HG03175 (cell line): ENCODE results near the gene LOXHD1.

Experiments
- ATAC-seq: cut with Tn5 transposase; IDR thresholded peaks from one replicate; pipeline ENCODE4 v1.9.1; 2021; ENCODE audit warnings: mild to moderate bottlenecking, moderate library complexity; ENCODE audit not compliant: unreplicated experiment

Gene LOXHD1

GRCh38 chr18:46575851-46576250 is 81.2 kb downstream of the LOXHD1 start:
- ATAC-seq = no peak

DNA sequence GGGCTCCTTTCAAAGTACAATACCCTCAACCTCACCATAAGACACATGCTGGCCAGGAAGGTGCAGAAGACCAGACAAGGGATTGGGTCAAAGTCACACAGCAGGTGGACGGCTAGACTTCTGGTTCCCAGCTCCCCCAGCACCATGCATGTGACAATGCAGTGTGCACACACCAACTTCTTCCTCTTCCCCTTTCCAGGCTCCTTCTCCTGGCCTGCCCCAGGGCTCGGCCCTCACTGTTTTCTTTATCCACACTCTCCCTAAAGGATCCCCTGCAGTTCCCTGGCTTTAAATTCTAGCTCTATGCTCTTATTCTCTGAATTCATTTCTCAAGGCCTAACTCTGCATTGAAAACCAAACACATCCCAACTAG is 82.3 kb downstream of the LOXHD1 start:
- ATAC-seq = no peak

DNA sequence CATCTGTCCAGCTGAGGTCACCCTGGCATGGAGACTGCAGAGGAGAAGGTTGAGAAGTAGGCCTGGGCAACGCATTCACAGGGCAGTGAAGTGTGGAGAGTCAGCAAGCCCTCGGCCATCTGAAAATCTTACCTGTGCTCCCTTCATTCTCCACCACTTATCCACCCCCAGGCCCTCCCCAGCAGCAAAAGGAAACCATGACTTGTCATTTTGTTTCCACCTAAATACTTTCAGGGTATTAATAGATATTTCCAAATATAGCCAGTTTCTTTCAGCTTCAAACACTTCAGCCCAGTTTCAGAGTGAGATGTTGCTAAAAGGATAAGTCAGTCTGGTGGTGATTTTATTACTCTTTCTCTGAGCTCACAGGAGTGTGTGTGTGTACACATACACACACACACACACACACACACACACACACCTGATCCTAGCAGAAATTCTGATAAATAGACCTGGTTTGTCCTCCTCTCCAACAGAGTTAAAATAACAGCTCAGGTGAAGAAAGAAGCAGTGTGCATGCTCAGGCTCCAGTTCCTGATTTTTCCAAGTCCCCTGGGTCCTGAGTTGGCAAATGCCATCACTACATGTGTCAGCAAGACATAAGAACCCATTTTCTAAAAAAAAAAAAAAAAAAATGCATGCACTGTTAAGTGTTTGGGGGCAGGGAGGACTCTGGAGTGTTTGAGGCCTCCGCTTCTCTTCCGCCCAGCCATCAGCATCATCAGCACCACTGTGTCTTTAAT is 82.8 kb downstream of the LOXHD1 start:
- ATAC-seq = no peak

DNA sequence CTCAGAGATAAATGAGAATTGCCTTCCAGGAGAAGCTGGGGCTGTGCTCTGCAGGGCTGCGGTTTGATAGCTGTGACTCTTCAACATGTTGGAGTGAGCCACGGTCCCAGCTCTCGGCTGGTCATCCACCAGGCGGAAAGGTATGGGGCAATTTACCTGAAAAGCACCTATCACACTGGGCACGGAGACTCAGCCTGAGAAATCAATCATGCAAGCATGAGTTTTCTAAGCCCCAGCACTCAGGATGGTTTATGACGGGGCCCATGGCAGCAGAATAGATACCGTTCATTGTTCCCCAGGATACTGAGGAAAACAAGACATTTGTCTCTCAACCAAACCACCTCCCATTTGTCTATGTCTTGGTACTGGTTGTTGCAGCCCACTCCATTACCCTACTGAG is 83.9 kb downstream of the LOXHD1 start:
- no peak for ATAC-seq

DNA sequence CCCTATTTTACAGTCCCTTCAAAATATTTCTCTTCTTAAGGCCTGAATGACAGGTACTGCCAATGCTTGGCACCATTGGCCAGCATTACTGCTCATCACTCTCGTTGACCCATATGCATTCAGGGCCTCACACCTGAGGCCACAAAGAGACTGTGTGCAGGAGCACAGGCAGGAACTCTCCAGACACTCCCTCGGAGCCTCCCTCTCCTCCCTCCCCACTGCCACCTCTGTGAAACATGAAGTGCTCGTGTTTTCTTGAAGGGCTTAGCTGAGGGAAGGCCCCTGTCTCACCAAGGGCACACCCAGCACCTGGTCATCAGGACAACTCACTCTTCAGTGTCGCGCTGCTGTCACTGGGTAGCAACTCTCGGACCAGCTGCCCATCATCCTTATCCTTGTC is 85.3 kb downstream of the LOXHD1 start:
- no peak for ATAC-seq

GRCh38 chr18:46570666-46571065 is 86.4 kb downstream of the LOXHD1 start:
- ATAC-seq = no peak

GRCh38 chr18:46570134-46570533 is 86.9 kb downstream of the LOXHD1 start:
- ATAC-seq = no peak

- ATAC-seq = no peak
These were observed 87.8 kb downstream of the LOXHD1 start for GRCh38 chr18:46569211-46569610.

GRCh38 chr18:46567196-46567595 is 89.8 kb downstream of the LOXHD1 start:
- no peak for ATAC-seq

DNA sequence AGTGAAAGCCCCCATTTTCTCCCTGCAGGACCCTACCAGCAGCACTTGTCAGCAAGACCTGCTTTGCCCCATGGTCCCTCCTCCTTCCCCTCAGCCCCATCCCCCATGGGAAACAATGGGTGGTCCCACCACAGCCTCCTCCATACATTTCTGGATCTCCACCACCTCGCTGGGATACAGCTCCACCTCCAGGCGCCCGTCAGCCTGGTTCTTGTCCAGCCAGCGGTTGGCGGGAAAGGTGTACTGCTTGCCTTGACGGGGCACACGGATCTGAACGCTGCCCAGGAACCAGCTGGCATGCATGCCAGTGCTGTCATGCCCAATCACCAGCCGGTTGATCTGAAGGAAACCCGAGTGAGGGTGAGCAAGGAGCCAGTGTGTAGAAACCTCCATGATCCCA is 90.9 kb downstream of the LOXHD1 start:
- no peak for ATAC-seq

DNA sequence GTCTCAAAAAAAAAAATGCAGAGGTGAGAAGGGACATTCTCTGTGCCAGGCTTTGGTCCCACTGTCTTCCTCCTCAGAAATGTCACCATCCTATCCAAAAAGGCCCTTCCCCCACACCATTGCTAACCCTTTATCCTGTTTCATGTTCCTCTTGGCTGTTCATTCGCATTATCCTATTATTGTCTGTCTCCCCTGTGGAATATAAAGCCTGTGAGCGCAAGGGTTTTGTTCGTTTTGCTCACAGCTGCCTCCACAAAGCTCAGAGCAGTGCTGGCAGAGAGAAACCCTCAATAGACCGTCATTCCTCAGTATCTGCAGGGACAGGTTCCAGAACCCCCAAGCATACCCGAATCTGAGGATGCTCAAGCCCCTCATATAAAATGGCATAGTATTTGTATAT is 91.8 kb downstream of the LOXHD1 start:
- no peak for ATAC-seq

DNA sequence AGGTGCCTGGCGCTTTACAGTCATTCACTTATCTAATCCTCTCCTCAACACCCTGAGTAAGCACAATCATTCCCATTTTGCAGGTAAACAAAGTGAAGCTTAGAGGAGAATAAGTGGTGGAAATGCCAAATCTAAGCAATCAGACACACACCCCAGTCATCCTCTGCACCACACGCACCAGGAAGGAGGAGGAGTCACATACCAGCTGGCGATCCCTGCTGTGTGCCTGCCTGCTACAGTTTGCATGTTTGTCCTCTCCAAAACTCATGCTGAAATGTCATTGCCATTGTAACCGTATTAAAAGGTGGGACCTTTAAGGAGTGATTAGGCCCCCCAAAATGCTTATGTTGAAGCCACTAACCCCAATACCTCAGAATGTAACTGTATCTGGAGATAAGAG is 93.7 kb downstream of the LOXHD1 start:
- no peak for ATAC-seq

DNA sequence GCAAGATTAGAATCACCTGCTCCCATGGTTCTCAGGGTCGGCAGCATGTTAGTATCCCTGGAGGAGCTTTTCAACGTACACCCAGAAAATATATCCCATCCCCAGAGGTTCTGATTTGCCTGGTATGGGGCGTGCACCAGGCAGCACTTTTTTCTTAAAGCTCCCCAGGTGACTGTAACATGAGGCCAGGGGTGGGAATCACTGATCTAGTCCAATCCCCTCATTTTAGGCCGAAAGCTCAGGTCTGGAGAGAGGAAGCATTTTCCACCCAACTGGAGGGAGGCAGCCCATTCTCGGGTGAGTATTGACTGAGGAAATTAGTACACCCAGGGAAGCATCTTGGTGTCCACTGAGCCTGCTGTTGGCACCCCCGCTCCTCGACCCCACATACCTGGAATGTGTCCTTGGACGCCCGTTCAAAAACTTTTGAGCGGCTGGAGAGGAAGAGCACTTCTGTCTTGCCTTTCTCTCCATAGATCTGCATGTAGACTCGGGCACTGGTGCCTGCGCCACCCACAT is 94.3 kb downstream of the LOXHD1 start:
- ATAC-seq = no peak

GRCh38 chr18:46560671-46561045 is 96.4 kb downstream of the LOXHD1 start:
- ATAC-seq = no peak

GRCh38 chr18:46559946-46560670 is 96.9 kb downstream of the LOXHD1 start:
- ATAC-seq = no peak

DNA sequence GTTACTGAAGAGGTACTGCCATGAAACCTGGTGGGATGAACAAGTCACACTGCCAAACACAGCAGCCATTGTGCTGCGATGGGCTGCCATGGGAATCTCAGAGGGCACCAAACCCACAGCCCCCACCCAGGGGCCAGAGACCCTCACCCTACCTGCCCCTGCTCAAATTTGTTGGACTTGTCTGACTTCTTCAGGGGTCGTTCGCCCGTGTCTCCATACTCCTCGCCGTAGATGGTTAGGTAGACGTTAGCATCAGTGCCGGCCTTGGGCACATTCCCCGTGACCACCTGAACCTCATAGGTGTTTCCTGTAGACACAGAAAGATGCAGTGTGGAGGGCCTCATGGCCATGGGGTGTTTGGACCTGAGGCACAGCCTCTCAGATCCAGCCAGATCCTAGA is 97.7 kb downstream of the LOXHD1 start:
- ATAC-seq = no peak

- no peak for ATAC-seq
These were observed 100.3 kb downstream of the LOXHD1 start for GRCh38 chr18:46556590-46557206.

DNA sequence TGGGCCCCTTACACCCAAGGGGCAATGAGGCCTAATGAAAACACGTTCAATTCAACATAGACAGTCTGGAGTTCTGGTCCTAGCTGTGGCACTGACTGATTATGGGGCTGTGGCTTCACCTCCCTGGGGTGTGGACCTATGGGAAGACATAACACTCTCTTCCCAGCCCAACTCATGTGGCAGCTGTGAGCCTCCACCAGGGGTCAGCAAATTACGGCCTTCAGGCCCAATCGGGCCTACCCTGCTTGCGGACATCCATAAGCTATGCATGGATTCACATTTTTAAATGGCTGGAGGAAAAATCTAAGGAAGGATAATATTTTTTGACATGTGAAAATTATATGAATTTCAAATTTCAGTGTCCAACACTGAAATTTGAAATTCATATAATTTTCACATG is 101.3 kb downstream of the LOXHD1 start:
- no peak for ATAC-seq

DNA sequence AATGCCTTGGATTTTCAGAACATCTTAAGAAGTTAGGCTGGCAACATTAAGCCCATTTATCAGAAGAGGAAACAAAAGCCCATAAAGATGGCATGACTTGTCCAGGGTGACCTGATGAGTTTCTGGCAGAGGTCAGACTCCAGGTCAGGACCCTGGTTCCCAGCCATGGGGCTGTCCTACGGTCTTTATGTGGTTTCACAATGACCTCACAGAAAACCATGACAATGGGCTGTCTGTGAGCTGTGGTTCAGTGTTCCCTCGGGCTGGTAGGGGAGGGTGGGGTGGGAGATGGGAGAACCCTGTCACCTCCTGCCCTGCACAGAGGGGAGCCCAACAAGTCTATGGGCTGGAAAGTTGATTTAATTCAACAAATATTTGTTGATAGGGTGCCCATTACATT is 101.8 kb downstream of the LOXHD1 start:
- no peak for ATAC-seq

DNA sequence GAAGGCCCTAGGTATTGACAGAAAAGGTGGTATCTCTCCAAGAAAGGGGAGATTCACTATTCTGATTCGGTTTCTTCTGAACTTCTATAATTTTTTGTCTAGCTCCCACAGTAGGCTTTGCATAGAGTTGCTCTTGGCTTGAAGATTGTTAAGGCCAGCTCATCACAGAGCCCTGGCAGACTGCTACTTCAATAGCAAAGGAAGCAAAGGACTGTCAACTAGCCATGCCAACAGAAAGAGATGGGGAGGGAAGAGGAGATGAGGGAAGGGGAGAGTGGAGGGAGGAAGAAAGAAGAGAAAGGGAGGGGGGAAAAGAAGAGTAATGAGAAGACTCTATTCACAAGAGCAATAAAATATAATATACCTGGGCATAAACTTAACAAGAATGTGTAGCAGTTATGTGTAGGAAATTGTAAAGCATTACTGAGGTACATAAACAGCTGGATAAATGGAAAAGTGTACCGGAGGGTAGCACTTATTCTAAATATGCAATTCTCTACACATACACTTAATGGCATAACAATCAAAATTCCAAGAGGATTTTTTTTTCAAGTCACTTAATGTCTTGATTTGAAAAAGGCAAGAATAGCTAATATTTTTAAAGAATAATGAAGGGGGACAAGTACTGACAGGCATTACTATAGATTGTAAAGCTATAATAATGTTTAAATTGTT is 102.5 kb downstream of the LOXHD1 start:
- no peak for ATAC-seq

GRCh38 chr18:46550609-46551008 is 106.4 kb downstream of the LOXHD1 start:
- ATAC-seq = no peak
